DMS153 treated with DMSO at 0.1 percent for 48 hours (cell line): ENCODE results near the gene DEXI.

Experiments used
- DNase-seq: peaks from one replicate; lab custom pipeline; 2025; ENCODE audit not compliant: unreplicated experiment; lab: John Stamatoyannopoulos, UW

Gene DEXI

GRCh38 chr16:10895053-10895946, 47.0 kb downstream of the DEXI start:
- DNase-seq, result no peak

- no peak for DNase-seq
Measured at GRCh38 chr16:10892782-10893318, 49.4 kb downstream of the DEXI start.

GRCh38 chr16:10889855-10890254, 52.4 kb downstream of the DEXI start:
- no peak for DNase-seq

- DNase-seq, result no peak
Measured at GRCh38 chr16:10888320-10888937, 53.8 kb downstream of the DEXI start.

GRCh38 chr16:10885246-10885645, 57.0 kb downstream of the DEXI start:
- no peak for DNase-seq

- no peak for DNase-seq
Measured at GRCh38 chr16:10883004-10883403, 59.3 kb downstream of the DEXI start.

GRCh38 chr16:10881479-10882030, 60.7 kb downstream of the DEXI start:
- no peak for DNase-seq

GRCh38 chr16:10880594-10881452, 61.4 kb downstream of the DEXI start:
- no peak for DNase-seq

GRCh38 chr16:10879681-10880589, 62.3 kb downstream of the DEXI start:
- DNase-seq, result no peak
